Thyroid gland (tissue), 4 donors: ENCODE data around the gene CWC15. TPM values are rescaled to one million over a fixed set of nuclear protein-coding genes. Genes with fewer than 3 reads are reported as not detected.

Source experiments
- DNase-seq, 2 donors: peaks; one replicate each; pipeline ENCODE4 v3.0.0-alpha.2; 2019
- H3K27ac ChIP-seq, 3 donors: fragments of 200-600 bp; sonication (generic); 1 replicate in 2 of 3; 2 replicates in 1 of 3; pipeline ENCODE4 v1.5.1; 2016 to 2019; ENCODE audit warnings: mild to moderate bottlenecking in 1 of 3, moderate library complexity in 1 of 3
- H3K27me3 ChIP-seq: fragments of 200-600 bp; sonication (generic); one replicate; pipeline ENCODE4 v1.5.1; 2019
- H3K36me3 ChIP-seq, 2 donors: fragments of 200-600 bp; sonication (generic); one replicate each; pipeline ENCODE4 v1.5.1; 2016 to 2019
- H3K4me1 ChIP-seq, 2 donors: fragments of 200-600 bp; sonication (generic); one replicate each; pipeline ENCODE4 v1.5.1; 2017 to 2019
- H3K4me3 ChIP-seq, 3 donors: fragments of 200-600 bp; sonication (generic); replicated peaks in 1 of 3; 1 replicate in 2 of 3; 2 replicates in 1 of 3; pipeline ENCODE4 v1.5.1; 2016; ENCODE audit warnings: mild to moderate bottlenecking in 1 of 3
- H3K9me3 ChIP-seq: fragments of 200-600 bp; sonication (generic); one replicate; pipeline ENCODE4 v1.5.1; 2017
- POLR2A ChIP-seq, 2 donors: fragments of 450-650 bp; IDR thresholded peaks; one replicate each; pipeline ENCODE4 v1.6.1; 2017; ENCODE audit warnings: antibody characterized with exemption in 2 of 2, mild to moderate bottlenecking in 2 of 2, moderate library complexity in 1 of 2
- WGBS, 2 donors: methylation state at CpG; one replicate each; pipeline ENCODE4 v1.1.5; 2017; 5-methylcytosine and 5-hydroxymethylcytosine counted together
- intact Hi-C: fragments of 100-400 bp; cut with DNase I; formaldehyde crosslinking; loops from one replicate; pipeline ENCODE4 v1.15.1; 2023
- total RNA-seq, 4 donors: library from RNA; depleted of rRNA; stranded (reverse); fragments of >200 nt; gene quantifications; one replicate each; pipeline ENCODE4 v1.2.3, GENCODE V29; 2016
- TF ChIP-seq, protein P1 (sequence below), 6 experiments: fragments of 200-600 bp in 3 of 6; fragments of 450-650 bp in 3 of 6; sonication (generic) in 3 of 6; IDR thresholded peaks; one replicate each; pipeline ENCODE4 v1.5.1; 2016 to 2019; ENCODE audit warnings: antibody characterized with exemption in 6 of 6, mild to moderate bottlenecking in 2 of 6, inconsistent platforms in 1 of 6, moderate library complexity in 1 of 6

The CWC15 gene
- total RNA-seq, 4 donors from 2014 or later, result 25.7 to 61.6 (median 43.6) TPM

DNA sequence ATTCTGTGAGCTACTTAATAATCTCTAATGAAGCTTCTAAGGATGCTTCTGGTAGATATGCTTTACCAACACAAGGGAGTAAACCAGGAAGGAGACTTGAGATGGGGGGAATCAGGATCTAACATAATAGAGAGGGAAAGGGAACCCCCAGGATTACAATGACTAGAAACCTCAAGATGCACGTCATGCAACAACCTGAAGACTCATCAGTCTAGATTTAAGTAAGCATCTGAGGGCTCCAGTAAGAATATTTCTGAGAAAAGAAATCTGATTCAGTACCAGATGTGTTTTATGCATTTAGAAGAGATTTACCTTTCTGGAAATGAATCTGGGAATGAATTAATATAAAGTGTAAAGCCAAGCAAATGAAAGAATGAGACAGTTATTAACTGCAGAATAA, 15.4 kb upstream of the CWC15 start:
- WGBS, 2 donors, result 78 to 82% methylated on average over 1 of the region's 1 CpG

DNA sequence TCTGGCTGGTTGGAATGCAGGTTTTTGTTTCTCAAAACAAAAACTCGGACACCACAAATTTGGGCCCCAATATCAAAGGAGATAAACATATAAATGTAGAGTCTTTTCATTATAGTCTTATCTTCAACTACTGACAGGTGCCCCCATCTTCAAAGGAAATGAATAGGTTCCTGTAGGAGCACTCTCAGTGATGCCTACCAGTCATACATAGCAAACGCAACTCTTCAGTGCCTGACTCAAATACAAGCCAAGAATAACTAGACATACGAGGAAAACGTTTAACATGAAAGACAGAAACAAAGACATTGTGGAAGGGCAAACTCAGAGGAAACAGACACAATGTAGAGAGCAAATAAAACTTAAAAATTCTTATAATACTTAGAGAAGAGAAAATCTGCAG, 14.0 kb upstream of the CWC15 start:
- no peaks in the 10 kb centered on the region for H3K9me3 ChIP-seq
- H3K4me1 ChIP-seq, result no peaks in the 10 kb centered on the region
- H3K4me3 ChIP-seq, result no peak overlapping the region
- WGBS, 2 donors, result 75 to 79% methylated on average over 4 of the region's 4 CpGs
- no peaks in the 10 kb centered on the region for H3K36me3 ChIP-seq
- no peak for DNase-seq
- intact Hi-C loops, result no loop called here
- TF ChIP-seq, protein P1, sequence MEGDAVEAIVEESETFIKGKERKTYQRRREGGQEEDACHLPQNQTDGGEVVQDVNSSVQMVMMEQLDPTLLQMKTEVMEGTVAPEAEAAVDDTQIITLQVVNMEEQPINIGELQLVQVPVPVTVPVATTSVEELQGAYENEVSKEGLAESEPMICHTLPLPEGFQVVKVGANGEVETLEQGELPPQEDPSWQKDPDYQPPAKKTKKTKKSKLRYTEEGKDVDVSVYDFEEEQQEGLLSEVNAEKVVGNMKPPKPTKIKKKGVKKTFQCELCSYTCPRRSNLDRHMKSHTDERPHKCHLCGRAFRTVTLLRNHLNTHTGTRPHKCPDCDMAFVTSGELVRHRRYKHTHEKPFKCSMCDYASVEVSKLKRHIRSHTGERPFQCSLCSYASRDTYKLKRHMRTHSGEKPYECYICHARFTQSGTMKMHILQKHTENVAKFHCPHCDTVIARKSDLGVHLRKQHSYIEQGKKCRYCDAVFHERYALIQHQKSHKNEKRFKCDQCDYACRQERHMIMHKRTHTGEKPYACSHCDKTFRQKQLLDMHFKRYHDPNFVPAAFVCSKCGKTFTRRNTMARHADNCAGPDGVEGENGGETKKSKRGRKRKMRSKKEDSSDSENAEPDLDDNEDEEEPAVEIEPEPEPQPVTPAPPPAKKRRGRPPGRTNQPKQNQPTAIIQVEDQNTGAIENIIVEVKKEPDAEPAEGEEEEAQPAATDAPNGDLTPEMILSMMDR (IDR thresholded peaks at IDR 0.05), result no peak
- TF ChIP-seq POLR2A (IDR thresholded peaks at IDR 0.05), result no peak
- no peak overlapping the region for H3K27ac ChIP-seq
- H3K27me3 ChIP-seq, result no peaks in the 10 kb centered on the region

More for the DNA sequence above, 15.4 kb upstream of the CWC15 start:
- Histone ChIP-seq H3K36me3 (no peaks in the 10 kb centered on the region), H3K27me3 (no peaks in the 10 kb centered on the region), H3K27ac (no peak overlapping the region), H3K4me3 (no peak overlapping the region), H3K9me3 (no peaks in the 10 kb centered on the region), H3K4me1 (no peaks in the 10 kb centered on the region)
- TF ChIP-seq POLR2A (IDR thresholded peaks at IDR 0.05), result no peak
- TF ChIP-seq, protein P1 (IDR thresholded peaks at IDR 0.05), result no peak
- intact Hi-C loops, result no loop called here
- DNase-seq, result no peak

DNA sequence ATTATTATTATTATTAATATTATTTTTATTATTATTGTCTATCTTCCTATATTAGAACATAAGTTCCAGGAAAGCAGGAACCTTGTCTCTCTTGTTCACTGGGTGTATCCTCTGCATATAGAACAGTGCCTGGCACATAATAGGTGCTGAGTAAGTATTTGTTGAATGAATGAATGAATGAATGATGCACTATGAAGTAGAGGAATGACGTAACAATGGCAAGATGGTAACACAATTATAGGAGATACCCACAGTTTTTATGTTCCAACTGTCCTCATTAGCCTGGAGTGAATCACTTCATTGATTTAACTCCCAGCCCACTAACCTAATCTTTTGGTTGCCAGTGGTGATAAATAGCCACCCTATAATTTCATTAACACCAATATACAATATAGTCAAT, 2.2 kb upstream of the CWC15 start:
- Histone ChIP-seq H3K4me1 (peaks cover 7 to 9% of the 10 kb centered on the region in 2 donors), H3K36me3 (peaks cover 9% of the 10 kb centered on the region in 2 donors), H3K4me3 (no peak overlapping the region), H3K9me3 (no peaks in the 10 kb centered on the region), H3K27ac (no peak overlapping the region), H3K27me3 (no peaks in the 10 kb centered on the region)
- 94 to 96% methylated on average over 1 of the region's 1 CpG for WGBS, 2 donors
- no peak for DNase-seq
- TF ChIP-seq POLR2A (IDR thresholded peaks at IDR 0.05), result no peak
- TF ChIP-seq, protein P1 (IDR thresholded peaks at IDR 0.05), result no peak
- intact Hi-C loops, result loop anchor here (10.0 kb wide), 1 partner anchor 169 kb away; no protein-coding TSS in a partner anchor

DNA sequence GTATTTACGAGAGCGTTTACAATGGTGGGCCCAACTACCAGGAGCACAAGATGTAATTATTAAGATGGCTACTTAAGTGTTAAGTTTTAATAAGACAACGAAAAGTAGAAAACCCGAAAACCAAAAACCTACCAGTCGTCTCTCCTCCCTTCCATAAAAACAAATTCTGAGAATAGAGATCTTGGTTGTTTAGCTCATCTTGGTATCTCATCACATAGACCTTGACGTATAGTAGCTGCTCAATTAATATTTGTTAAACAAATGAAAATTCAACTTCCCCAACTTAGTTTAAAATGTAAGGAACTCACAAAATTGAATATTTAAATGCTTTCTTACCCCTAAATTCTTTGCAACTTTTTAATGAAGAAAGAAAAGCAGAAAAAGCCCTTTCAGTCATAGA, 822 bp upstream of the CWC15 start:
- H3K27me3 ChIP-seq, result no peaks in the 10 kb centered on the region
- DNase-seq, result no peak
- H3K4me3 ChIP-seq, result peak overlapping the region in 2 of 3 donors; percentile 73 to 100
- H3K9me3 ChIP-seq, result no peaks in the 10 kb centered on the region
- WGBS, 2 donors, result 50 to 54% methylated on average over 6 of the region's 6 CpGs
- peaks cover 23% of the 10 kb centered on the region in 2 donors for H3K36me3 ChIP-seq
- intact Hi-C loops, result loop anchor here (10.0 kb wide), 1 partner anchor 171 kb away; no protein-coding TSS in a partner anchor
- H3K27ac ChIP-seq, result no peak overlapping the region
- H3K4me1 ChIP-seq, result peaks cover 7 to 9% of the 10 kb centered on the region in 2 donors
- no peak for TF ChIP-seq POLR2A (IDR thresholded peaks at IDR 0.05)

DNA sequence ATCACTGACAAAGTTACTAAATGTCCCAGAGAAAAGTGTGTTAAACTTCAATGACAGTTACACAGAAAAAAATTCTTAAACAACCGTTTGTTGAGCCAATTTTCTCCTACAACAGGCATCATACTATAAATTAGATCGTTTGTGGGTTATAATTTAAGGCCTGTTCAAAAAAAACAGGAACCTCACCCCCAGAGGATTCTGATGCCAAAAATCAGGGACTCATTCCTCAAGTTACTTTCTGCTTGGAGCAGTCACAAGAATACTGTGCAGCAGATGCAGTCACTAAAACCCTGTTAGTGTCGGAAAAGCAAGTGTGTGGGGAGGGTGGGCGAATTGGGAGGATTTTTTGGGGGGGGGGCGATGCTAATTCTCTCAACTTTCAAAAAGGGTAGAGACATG, 657 bp downstream of the CWC15 start:
- no peak for DNase-seq
- Histone ChIP-seq H3K36me3 (peaks cover 35 to 37% of the 10 kb centered on the region in 2 donors), H3K4me1 (peaks cover 7 to 9% of the 10 kb centered on the region in 2 donors), H3K9me3 (no peaks in the 10 kb centered on the region), H3K4me3 (peak overlapping the region; percentile 24 to 100 (median 73)), H3K27me3 (no peaks in the 10 kb centered on the region), H3K27ac (peak overlapping the region in 2 of 3 donors; percentile 73 to 84)
- intact Hi-C loops, result loop anchor here (10.0 kb wide), 1 partner anchor 172 kb away; no protein-coding TSS in a partner anchor
- 6 to 9% methylated on average over 5 of the region's 5 CpGs for WGBS, 2 donors
- no peak for TF ChIP-seq POLR2A (IDR thresholded peaks at IDR 0.05)
- TF ChIP-seq, protein P1 (IDR thresholded peaks at IDR 0.05), result no peak
